GM18498 (cell line): ENCODE data around the gene CACNA1D.

Experiments
- ATAC-seq: cut with Tn5 transposase; IDR thresholded peaks from one replicate; pipeline ENCODE4 v1.9.1; 2021; ENCODE audit warnings: mild to moderate bottlenecking, moderate library complexity; ENCODE audit not compliant: unreplicated experiment

Gene CACNA1D

GRCh38 chr3:53733446-53733845 is 239.0 kb downstream of the CACNA1D start:
- no peak for ATAC-seq

DNA sequence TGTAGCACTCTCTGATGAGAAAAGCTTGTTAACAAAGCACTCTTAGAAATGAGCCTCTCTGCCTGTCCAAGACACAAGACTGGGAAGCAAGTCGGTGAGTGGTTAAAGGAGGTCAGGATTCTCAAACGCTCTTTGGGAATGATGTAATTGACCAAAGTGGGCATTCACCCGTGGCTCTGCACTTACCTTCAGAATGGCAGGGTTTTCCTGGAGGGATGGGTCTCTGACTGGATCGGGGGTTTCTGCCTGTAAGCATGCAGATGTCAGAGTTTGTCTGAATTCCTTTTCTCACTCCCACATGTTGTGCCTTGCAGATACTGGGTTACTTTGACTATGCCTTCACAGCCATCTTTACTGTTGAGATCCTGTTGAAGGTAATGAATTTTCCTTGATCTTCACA is 245.6 kb downstream of the CACNA1D start:
- no peak for ATAC-seq

DNA sequence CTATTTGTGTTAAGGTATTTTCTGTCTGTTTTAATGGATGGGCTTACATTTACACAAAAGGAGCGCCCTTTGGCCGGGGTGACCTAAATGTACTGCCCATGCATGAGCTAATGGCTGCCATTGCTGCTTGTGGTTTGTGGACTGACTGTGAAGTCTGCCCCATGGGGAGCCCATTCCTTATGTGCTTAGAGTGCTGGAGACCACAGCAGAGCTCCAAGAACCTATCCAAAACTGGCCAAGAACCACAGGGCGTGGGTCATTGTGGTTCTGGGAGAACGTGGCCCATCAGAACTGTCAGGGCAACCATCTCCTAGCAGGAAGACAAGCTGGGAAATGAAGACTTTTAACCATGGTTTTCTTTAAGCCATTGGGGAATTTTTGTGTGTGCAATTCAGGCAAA is 246.5 kb downstream of the CACNA1D start:
- ATAC-seq = no peak

DNA sequence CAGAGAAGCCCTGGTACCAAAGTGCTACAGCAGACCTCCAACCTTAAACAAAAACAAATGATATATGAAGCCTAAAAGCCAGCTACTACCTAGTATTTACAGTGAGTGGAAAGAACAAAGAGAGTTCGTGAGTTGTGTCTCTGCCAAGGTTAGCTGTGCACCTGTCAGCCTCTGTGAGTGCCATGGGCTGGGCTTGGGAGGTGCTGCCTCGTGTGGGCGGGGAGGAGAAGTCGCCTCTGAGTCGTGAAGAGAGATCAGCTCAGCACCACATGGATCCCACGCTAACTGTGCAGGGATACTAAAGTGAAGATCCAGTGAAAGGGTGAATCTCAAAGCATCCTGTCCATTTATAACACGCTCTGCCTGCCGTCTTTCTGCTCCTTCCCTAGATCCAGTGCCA is 249.9 kb downstream of the CACNA1D start:
- no peak for ATAC-seq

- no peak for ATAC-seq
Measured at GRCh38 chr3:53747559-53747958, 253.1 kb downstream of the CACNA1D start.

DNA sequence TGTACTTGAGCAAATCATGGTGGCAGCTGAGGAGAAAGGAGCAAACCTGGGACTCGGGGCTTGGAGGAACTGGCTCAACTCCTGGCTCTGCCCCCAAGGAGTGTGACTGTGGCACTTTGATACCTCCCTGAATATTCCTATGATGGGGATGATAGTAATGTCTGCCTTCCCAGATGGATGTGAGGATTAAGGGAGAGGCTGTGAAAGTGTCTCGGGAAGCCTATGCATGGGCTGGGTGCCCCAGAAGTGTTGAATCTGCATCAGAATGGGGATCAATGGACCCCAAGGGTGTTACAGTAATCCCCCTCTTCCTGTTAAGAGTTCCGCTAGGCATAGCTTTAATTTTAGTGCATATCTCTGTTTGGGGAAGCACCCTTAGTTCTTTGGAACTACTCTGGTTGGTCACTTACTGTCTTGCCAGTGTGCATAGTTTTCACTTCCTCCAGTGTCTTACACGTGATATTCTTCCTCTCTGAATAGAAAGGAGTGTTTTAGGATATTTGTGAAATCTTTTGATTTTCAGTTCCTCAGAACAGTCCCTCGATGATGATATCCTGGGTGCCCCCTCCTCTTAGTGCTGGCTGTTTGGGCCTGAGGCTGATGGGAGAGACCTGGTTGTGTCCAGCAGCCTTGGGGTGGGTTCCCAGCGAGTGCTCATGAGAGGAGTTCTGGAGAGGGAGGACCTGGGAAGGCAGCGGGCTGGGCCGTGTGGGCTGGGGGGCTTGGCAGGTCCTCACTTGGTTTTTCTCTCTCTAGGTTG is 254.3 kb downstream of the CACNA1D start:
- peak; percentile 78 for ATAC-seq

DNA sequence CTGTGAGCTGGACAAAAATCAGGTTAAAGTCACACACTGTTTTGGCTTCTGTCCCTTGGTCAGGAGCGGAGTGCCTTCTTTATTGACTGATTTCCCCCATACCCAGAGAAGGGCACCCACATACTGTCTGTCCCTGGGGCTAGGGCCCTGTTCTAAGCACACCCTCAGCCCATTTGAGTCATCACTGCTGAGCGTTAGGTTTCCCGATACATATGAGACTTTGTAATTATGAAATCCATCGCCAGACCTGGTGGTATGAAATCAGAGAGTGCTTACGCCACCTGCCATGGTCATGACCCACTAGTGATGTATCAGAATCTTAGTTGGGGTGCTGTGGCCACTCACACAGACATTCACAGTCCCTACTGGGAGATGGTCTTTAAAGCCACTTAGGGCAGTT is 255.0 kb downstream of the CACNA1D start:
- no peak for ATAC-seq

- peak; percentile 37 for ATAC-seq
Measured at GRCh38 chr3:53750253-53751210, 256.1 kb downstream of the CACNA1D start.

DNA sequence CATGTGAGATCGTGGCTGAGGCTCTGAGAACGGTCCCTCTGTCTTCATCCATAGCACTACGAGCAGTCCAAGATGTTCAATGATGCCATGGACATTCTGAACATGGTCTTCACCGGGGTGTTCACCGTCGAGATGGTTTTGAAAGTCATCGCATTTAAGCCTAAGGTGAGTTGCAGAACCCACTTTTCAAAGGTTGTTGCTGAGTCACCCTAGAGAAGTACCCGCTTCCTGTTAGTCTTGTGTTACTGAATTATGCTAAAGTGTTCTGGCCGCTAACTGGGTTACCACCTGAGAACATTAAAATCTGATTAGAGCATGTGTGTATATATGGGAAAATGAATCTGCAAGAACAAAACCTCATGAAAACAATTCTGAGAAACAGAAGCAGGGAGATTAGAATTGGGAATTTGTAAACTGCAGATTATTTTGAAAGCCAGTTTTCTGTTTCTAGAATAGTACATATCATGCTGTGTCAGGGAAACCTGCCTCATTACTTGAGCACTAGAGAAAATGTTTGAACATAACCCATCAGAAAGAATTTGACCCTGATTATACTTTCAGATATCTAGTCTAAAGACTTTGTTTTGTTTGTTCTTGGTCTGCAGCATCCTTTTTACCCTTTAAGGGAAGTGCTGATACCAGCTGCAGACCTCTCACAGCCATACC is 259.2 kb downstream of the CACNA1D start:
- peak; percentile 42 for ATAC-seq

- no peak for ATAC-seq
Measured at GRCh38 chr3:53754325-53754724, 259.9 kb downstream of the CACNA1D start.

DNA sequence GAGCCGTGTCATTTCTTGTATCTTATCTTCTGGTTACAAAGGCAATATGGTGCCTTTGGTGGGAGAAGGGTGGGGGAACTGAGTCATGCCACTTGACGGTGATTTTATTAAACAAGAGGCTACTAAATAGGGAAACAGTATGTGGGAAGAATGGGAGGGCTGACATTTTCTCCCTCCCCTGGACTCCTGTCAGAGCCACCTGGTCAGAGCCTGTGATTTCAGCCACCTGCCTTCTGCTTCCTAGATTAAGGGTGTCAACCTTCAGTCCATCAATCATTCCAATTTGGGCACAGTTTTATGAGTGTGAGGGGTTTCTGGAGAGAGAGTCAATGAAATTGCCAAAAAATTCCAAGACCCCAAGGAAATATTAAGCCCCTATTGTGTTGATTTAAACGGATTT is 264.4 kb downstream of the CACNA1D start:
- no peak for ATAC-seq

DNA sequence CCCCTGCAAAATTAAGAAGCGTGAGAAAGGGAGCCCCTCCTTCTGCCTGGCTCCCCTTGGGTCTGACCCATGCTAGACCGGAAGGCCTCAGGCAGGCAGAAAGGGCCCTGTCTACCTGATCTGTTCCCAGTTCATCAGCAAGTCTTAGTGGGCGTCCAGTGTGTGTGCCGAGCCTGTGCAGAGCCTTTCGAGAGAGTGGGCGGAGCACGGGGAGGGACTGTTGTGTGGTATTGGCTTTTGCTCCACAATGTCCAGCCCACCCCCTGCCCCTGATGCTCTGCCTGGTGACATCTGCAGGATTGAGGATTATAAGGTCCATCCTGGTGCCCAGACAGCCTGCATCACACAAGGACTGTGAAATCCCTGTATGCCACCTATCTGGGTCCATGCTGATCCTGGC is 268.9 kb downstream of the CACNA1D start:
- ATAC-seq = no peak

- no peak for ATAC-seq
Measured at GRCh38 chr3:53764026-53764775, 269.8 kb downstream of the CACNA1D start.

DNA sequence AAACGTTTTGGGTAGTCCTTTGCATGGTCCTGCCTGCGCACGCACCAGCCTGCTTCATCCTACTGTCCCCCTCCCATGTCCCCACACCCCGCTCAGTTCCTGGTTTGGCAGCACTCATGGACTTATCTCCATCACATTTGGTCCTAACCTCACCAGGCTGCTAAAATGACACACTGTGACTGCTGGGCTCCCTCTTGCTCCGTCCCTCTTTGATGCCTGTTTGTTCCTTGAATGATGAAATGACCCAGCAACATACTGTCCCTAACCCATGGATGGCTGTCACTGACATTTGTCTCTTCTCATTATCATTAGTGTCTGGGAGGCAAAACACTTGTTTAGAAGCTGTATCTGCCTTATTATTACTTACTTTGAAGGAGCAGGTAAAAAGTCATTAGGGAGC is 271.3 kb downstream of the CACNA1D start:
- ATAC-seq = no peak

DNA sequence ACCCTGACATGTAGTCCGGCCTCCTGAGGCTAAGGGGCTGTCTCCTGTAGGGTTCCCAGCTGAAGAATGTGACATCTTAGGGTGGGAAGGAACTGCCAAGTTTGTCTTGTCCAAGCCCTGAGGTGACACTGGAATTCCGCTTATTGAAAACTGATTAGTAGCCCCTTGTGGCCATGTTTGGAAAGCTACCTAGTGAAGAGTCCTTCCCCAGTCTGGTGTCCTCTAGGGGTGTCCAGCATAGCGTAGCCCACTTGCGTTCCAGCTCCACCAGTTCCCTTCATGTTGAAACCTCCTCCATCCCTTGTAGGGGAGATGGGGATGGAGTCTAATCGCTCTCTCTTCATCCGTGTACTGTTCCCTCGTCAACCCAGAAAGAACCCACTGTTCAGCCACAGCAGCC is 272.3 kb downstream of the CACNA1D start:
- ATAC-seq = no peak

GRCh38 chr3:53768478-53769459 is 274.4 kb downstream of the CACNA1D start:
- ATAC-seq = no peak

DNA sequence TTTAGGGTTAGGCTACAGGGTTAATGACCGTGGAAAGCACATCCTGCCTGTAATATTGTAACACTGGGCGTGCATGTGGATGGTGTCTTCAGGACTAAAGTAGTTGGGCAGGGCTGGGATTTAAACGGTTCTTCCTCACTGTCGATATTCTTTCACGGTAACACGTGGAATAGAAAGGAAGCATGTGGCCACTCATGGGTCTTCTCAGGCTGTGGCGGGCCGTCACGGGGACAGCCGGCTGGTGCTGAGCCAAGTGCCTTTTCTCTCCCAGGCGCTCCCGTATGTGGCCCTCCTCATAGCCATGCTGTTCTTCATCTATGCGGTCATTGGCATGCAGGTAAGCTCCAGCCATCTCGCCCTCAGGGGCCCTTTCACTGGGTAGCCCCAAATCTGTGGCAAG is 278.2 kb downstream of the CACNA1D start:
- no peak for ATAC-seq

- ATAC-seq = no peak
Measured at GRCh38 chr3:53773021-53773436, 278.6 kb downstream of the CACNA1D start.

DNA sequence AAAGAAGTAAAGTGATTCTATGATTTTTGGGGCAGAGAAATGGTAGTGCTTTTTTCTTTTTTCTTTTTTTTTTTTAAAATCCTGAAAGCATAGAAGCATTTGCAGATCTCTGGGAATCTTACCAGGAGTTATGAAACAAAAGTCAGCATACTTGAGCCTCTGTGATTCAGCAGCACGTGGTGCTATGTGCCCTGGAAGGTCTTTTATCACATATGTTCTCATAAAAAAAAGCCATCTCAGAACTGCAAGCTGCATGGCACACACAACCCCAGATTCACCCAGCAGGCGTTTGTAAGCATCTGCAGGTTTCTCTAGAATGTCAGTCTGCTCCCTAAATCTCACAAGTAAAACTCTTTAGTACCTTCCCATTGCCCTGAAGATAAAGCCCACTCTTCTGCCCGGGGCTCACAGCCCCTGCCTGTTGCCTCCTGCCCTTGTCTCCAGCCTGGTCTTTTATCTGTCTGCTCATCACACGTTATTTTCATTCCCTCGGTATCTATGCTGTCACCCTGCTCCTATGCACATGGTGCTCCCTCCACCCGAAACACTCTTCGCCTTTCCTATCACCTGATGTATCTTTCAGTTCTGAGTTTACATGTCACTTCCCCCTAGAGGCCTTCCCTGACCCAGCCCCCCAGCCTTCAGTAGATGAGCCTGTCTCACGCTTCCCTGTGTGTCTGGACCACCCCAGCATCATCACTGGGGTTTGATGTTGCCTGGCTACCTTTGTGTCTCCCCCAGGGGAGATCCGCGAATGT is 279.4 kb downstream of the CACNA1D start:
- peak; percentile 87 for ATAC-seq
